Pulmonary artery endothelial cell (primary cell): ENCODE data around the gene PLET1. TPM values are rescaled to one million over a fixed set of nuclear protein-coding genes. Genes with fewer than 3 reads are reported as not detected.
"Not testable (repeated sequence)": the region's sequence is repeated elsewhere in the genome, so short reads cannot be mapped to it uniquely, and the experiment has no call there.

ENCODE experiments used
- DNase-seq: peaks from one replicate; pipeline ENCODE4 v3.0.0-alpha.2; 2011; ENCODE audit warnings: low read depth, low spot score
- total RNA-seq: library from RNA; depleted of rRNA; stranded (reverse); fragments of >200 nt; gene quantifications from 2 replicates; pipeline ENCODE4 v1.2.3, GENCODE V29; 2014

The PLET1 gene
- total RNA-seq, 1 donor from 2014 or later: not detected

- DNase-seq: no peak
Observed at GRCh38 chr11:112212710-112213109, 48.0 kb downstream of the PLET1 start.

GRCh38 chr11:112212290-112212689 lies 48.4 kb downstream of the PLET1 start:
- no peak for DNase-seq

- DNase-seq: no peak
Observed at GRCh38 chr11:112211536-112211935, 49.1 kb downstream of the PLET1 start.

GRCh38 chr11:112210890-112211289 lies 49.8 kb downstream of the PLET1 start:
- DNase-seq: no peak

GRCh38 chr11:112206071-112206470 lies 54.6 kb downstream of the PLET1 start:
- no peak for DNase-seq

- DNase-seq: no peak
Observed at GRCh38 chr11:112200252-112200651, 60.4 kb downstream of the PLET1 start.

GRCh38 chr11:112199101-112199500 lies 61.6 kb downstream of the PLET1 start:
- DNase-seq: not testable (repeated sequence)

Other genes with a start within 250 kb of the PLET1 start
- 37.9 and 52.5 TPM in 2 replicates for gene DLAT, start 235.5 kb downstream of the PLET1 start, total RNA-seq
- gene PIH1D2, start 186.8 kb downstream of the PLET1 start, total RNA-seq: 0.56 and 1.3 TPM in 2 replicates
- 19.5 and 20.4 TPM in 2 replicates for gene NKAPD1, start 186.6 kb downstream of the PLET1 start, total RNA-seq
- gene TIMM8B, start 174.1 kb downstream of the PLET1 start, total RNA-seq: 69.8 and 101 TPM in 2 replicates
- 164 and 252 TPM in 2 replicates for gene SDHD, start 174.0 kb downstream of the PLET1 start, total RNA-seq
- gene IL18, start 96.8 kb downstream of the PLET1 start, total RNA-seq: 0.99 and 1.7 TPM in 2 replicates
- not detected in 2 replicates for gene TEX12, start 93.5 kb downstream of the PLET1 start, total RNA-seq
- 0.33 and 1.8 TPM in 2 replicates for gene BCO2, start 85.3 kb downstream of the PLET1 start, total RNA-seq
- gene PTS, start 34.4 kb downstream of the PLET1 start, total RNA-seq: 26.5 and 39.1 TPM in 2 replicates